GM21526 (cell line): ENCODE data around the gene ZNF503.

Experiments
- ATAC-seq: cut with Tn5 transposase; IDR thresholded peaks from one replicate; pipeline ENCODE4 v1.9.1; 2021; ENCODE audit warnings: moderate library complexity; ENCODE audit not compliant: unreplicated experiment, low FRiP score

ZNF503 gene

GRCh38 chr10:75407713-75408508 is 6.3 kb upstream of the ZNF503 start:
- ATAC-seq: no peak

GRCh38 chr10:75407224-75407712 is 5.7 kb upstream of the ZNF503 start:
- no peak for ATAC-seq

- ATAC-seq: no peak
Measured at GRCh38 chr10:75406462-75407223, 5.1 kb upstream of the ZNF503 start.

GRCh38 chr10:75405598-75406461 is 4.3 kb upstream of the ZNF503 start:
- no peak for ATAC-seq

GRCh38 chr10:75404815-75405597 is 3.4 kb upstream of the ZNF503 start:
- no peak for ATAC-seq

GRCh38 chr10:75403939-75404814 is 2.6 kb upstream of the ZNF503 start:
- ATAC-seq: no peak

- ATAC-seq: no peak
Measured at GRCh38 chr10:75403144-75403938, 1.8 kb upstream of the ZNF503 start.

- no peak for ATAC-seq
Measured at GRCh38 chr10:75402486-75403143, 1.1 kb upstream of the ZNF503 start.

- no peak for ATAC-seq
Measured at GRCh38 chr10:75400771-75401568, 594 bp downstream of the ZNF503 start.

GRCh38 chr10:75400163-75400770 is 1.3 kb downstream of the ZNF503 start:
- no peak for ATAC-seq

- ATAC-seq: no peak
Measured at GRCh38 chr10:75399461-75400162, 2.0 kb downstream of the ZNF503 start.

GRCh38 chr10:75398692-75399460 is 2.7 kb downstream of the ZNF503 start:
- no peak for ATAC-seq

GRCh38 chr10:75398200-75398691 is 3.3 kb downstream of the ZNF503 start:
- ATAC-seq: no peak

GRCh38 chr10:75397496-75398199 is 3.9 kb downstream of the ZNF503 start:
- ATAC-seq: no peak
